Panc1 (cell line): ENCODE results near the gene UIMC1. TPM values are rescaled to one million over a fixed set of nuclear protein-coding genes. Genes with fewer than 3 reads are reported as not detected.

ENCODE experiments used
- ATAC-seq: fragments of 200-7000 bp; cut with Tn5 transposase; 2 replicates; pipeline ENCODE4 v1.9.1; 2020; ENCODE audit warnings: mild to moderate bottlenecking, moderate library complexity
- BruUV-seq: library from RNA; stranded (reverse); fragments of 400-500 nt; replicated peaks from 2 replicates; lab custom pipeline; 2021; lab: Mats Ljungman, UMichigan
- CTCF ChIA-PET: fragments of 300-600 bp; sonication (Branson Sonifier 250); formaldehyde crosslinking; loops from one replicate; lab custom pipeline; 2022; ENCODE audit warnings: antibody characterized with exemption; lab: Charles Lee
- POLR2A ChIA-PET: fragments of 300-600 bp; sonication (Branson Sonifier 250); formaldehyde crosslinking; loops from one replicate; lab custom pipeline; 2022; ENCODE audit warnings: antibody characterized with exemption; lab: Charles Lee
- DNase-seq: peaks from one replicate; pipeline ENCODE4 v3.0.0-alpha.2; 2010; ENCODE audit warnings: low read depth, low spot score
- H3K27ac ChIP-seq: 2 replicates; pipeline ENCODE4 v1.5.1; 2011; ENCODE audit warnings: mild to moderate bottlenecking, low read length, inconsistent platforms
- H3K27me3 ChIP-seq: fragments of 200-500 bp; sonication (Bioruptor generic); 2 replicates; pipeline ENCODE4 v1.6.0; 2014; ENCODE audit warnings: low read length, inconsistent platforms; ENCODE audit not compliant: control insufficient read depth, insufficient read depth
- H3K36me3 ChIP-seq: fragments of 200-500 bp; sonication (Bioruptor generic); 2 replicates; pipeline ENCODE4 v1.5.1; 2014; ENCODE audit warnings: inconsistent platforms, mild to moderate bottlenecking, low read length, moderate library complexity; ENCODE audit not compliant: control insufficient read depth, insufficient read depth
- H3K4me1 ChIP-seq: 2 replicates; pipeline ENCODE4 v1.5.1; 2011; ENCODE audit warnings: inconsistent platforms, mild to moderate bottlenecking, low read length, moderate library complexity; ENCODE audit not compliant: control insufficient read depth, insufficient read depth
- H3K4me3 ChIP-seq, 2 experiments: 2 replicates each; pipeline ENCODE4 v1.5.1; 2011 to 2012; ENCODE audit warnings: low read depth in 2 of 2, low read length in 2 of 2, mild to moderate bottlenecking in 2 of 2, inconsistent platforms in 1 of 2, moderate library complexity in 1 of 2
- H3K9me3 ChIP-seq: fragments of 200-500 bp; sonication (Bioruptor generic); 2 replicates; pipeline ENCODE4 v1.5.1; 2014; ENCODE audit warnings: low read depth, mild to moderate bottlenecking, inconsistent platforms, low read length, moderate library complexity; ENCODE audit not compliant: control insufficient read depth, insufficient read depth
- CTCF ChIP-seq: fragments of 450-650 bp; IDR thresholded peaks from 2 replicates; pipeline ENCODE4 v1.5.1; 2017; ENCODE audit warnings: mild to moderate bottlenecking
- POLR2AphosphoS5 ChIP-seq: IDR thresholded peaks from 2 replicates; pipeline ENCODE4 v1.6.1; 2012; ENCODE audit warnings: mild to moderate bottlenecking, low read depth, low read length, moderate library complexity
- REST ChIP-seq, 2 experiments: IDR thresholded peaks; 2 replicates each; pipeline ENCODE4 v1.6.1; 2011 to 2012; ENCODE audit warnings: low read depth in 2 of 2, control low read depth in 1 of 2, low read length in 1 of 2, mild to moderate bottlenecking in 1 of 2, moderate library complexity in 1 of 2; ENCODE audit not compliant: insufficient read depth in 1 of 2
- SIN3A ChIP-seq: IDR thresholded peaks from 2 replicates; pipeline ENCODE4 v1.6.1; 2012; ENCODE audit warnings: low read depth, mild to moderate bottlenecking, low read length, moderate library complexity, borderline replicate concordance; ENCODE audit not compliant: insufficient read depth
- TCF7L2 ChIP-seq: IDR thresholded peaks from 2 replicates; pipeline ENCODE4 v1.6.1; 2011; ENCODE audit warnings: mild to moderate bottlenecking, low read depth, low read length, inconsistent platforms
- in situ Hi-C: cut with HindIII; loops from 2 replicates; pipeline ENCODE4 v1.10.0; 2016; ENCODE audit warnings: low sequenced_read_pairs, low pct_unique_long_range_greater_than_20kb
- intact Hi-C: fragments of 100-400 bp; cut with micrococcal nuclease; formaldehyde crosslinking; loops from one replicate; pipeline ENCODE4 v1.10.0; 2022; ENCODE audit not compliant: unreplicated experiment
- total RNA-seq: library from RNA; stranded (reverse); gene quantifications from one replicate; pipeline ENCODE4 v1.2.1, GENCODE V29; 2021; ENCODE audit not compliant: unreplicated experiment

The UIMC1 gene
- total RNA-seq, 1 experiment from 2014 or later, result 37.1 TPM

- no peak for DNase-seq
- no peak overlapping the region for H3K4me3 ChIP-seq
- intact Hi-C loops (no loop called here), in situ Hi-C loops (no loop called here)
- ATAC-seq, result no peak
- H3K27me3 ChIP-seq, result no peaks in the 10 kb centered on the region; the same call in 1 of the 2 replicates
- BruUV-seq, result no TSS peak
- TF ChIP-seq SIN3A (no peak), POLR2AphosphoS5 (no peak), CTCF (no peak), TCF7L2 (no peak), REST (IDR thresholded peaks at IDR 0.05; ENCODE audit: insufficient read depth in 1 of 2, low read depth in 2 of 2, low read length in 1 of 2) (no peak)
- H3K4me1 ChIP-seq, result no peaks in the 10 kb centered on the region
- H3K36me3 ChIP-seq, result no peaks in the 10 kb centered on the region
- no peaks in the 10 kb centered on the region for H3K9me3 ChIP-seq
- ChIA-PET POLR2A (no interaction called here), CTCF (no interaction called here)
- no peak overlapping the region for H3K27ac ChIP-seq
These were observed 117.0 kb downstream of the UIMC1 start for GRCh38 chr5:176889321-176890280.

- ChIA-PET CTCF (no interaction called here), POLR2A (no interaction called here)
- H3K27me3 ChIP-seq, result no peaks in the 10 kb centered on the region; the same call in 1 of the 2 replicates
- H3K9me3 ChIP-seq, result no peaks in the 10 kb centered on the region
- in situ Hi-C loops (no loop called here), intact Hi-C loops (no loop called here)
- H3K27ac ChIP-seq, result no peak overlapping the region
- no peaks in the 10 kb centered on the region for H3K4me1 ChIP-seq
- no peak for ATAC-seq
- no peak for DNase-seq
- H3K36me3 ChIP-seq, result no peaks in the 10 kb centered on the region
- no peak overlapping the region for H3K4me3 ChIP-seq
- BruUV-seq, result no TSS peak
- TF ChIP-seq POLR2AphosphoS5, result no peak
- TF ChIP-seq REST (IDR thresholded peaks at IDR 0.05; ENCODE audit: insufficient read depth in 1 of 2, low read depth in 2 of 2, low read length in 1 of 2), result no peak
- TF ChIP-seq TCF7L2, result no peak
- no peak for TF ChIP-seq CTCF
- TF ChIP-seq SIN3A, result no peak
These were observed 117.8 kb downstream of the UIMC1 start for GRCh38 chr5:176888865-176889165.
